GM21447 (cell line): ENCODE measurements around the gene MICALL2.

Experiments used
- ATAC-seq: cut with Tn5 transposase; IDR thresholded peaks from one replicate; pipeline ENCODE4 v1.9.1; 2021; ENCODE audit not compliant: unreplicated experiment

MICALL2 gene

DNA sequence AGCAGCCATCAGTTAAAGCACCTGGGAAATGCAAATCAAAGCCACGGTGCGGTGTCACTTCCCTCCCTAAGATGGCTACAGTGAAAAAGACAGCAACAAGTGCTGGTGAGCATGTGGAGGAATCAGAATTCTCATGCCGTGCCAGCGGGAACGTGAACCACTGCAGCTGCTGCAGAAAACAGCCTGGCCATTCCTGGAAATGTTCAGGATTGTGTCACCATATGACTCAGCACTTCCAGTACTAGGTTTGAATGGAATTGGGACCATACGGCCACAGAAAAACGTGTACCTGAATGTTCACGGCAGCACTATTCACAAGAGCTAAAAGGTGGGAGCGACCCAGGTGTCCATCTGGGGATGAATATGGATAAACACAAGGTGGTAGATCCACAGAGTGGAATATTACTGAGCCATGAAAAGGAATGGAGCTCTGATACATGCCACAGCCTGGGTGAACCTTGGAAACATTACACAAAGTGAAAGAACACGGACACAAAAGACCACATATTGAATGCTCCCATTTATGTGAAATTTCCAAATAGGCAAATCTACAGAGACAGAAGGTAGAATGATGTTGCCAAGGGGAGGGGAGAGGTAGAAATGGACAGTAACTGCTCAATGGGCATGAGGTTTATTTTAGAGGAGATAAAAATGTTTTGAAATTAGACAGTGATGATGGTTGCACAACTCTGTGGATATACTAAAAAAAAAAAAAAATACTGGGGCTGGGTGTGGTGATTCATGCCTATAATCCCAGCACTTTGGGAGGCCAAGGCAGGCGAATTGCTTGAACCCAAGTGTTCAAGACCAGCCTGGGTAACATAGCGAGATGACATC, 61.6 kb downstream of the MICALL2 start:
- ATAC-seq = no peak

DNA sequence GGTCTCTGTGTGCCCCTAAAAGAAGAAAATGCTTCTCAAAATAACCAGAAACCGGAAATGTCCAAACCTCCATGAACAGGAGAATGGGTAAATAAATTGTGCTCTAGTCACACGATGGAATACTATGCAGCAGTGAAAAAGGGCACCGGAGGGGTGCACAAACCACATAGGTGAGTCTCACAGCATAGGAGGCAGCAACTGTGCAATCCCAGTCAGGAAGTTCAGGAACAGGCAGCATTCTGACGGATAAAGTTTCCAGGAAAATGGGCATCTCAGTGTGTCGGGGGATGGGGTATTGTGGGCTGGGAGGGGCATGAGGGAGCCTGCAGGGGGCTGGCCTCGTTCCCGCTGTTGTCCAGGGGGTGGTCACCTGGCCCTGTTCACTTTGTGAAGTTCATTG, 63.1 kb downstream of the MICALL2 start:
- no peak for ATAC-seq

DNA sequence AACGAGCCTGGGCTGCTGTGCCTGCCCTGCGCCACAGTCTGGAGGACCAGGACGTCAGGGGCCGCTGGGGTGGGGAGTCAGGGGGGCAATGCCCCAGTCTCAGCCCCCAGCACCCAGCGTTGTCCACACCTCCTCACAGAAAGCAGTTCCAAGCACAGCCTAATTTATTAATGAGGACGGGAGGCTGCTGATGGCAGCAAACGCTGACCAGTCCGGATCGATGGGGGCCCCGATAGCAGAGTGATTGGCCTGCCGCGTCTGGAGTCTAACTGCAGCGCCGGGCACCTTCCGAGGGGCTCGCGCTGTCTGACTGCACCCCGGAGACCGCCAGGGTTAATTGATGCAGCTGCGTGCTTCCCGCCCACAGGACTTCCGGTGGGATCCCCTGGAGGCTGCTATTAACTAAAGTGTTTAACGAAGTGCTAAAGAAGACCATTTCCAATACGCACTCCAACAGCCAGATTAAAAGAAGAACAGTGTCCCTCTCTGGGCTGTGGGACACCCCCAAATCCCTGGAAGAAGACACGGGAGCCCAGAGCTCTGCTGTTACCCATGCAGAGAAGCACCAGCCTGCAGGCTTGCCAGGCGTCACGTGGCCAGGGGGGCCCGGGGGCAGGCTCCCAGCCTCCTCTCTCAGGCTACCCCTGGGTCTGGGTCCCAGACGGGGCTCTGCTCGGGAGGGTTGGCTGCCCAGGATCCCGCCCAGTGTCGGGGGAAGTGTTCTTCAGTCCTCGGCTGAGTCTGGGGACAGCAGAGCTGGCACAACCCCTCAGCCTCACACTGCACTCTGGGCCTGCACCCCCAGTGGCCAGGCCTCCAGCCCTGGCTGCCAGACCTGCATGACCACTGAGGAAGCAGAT, 63.8 kb downstream of the MICALL2 start:
- no peak for ATAC-seq

DNA sequence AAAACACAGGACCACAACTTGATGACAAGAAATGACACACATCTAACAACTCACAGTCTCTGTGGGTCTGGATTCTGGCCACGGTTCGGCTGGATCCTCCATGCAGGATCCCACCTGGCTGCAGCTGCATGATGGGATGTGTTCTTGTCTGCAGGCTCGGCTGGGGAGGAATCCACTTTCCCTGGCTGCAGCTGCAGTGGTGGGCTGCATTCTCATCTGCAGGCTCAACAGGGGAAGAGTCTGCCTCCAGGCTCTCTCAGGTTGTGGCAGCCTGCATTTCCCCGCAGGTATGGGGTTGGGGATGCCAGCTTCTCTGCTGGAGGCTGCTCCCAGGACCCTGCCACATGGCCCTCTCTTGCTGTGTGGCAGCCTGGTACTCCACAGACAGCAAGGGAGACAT, 64.9 kb downstream of the MICALL2 start:
- no peak for ATAC-seq

DNA sequence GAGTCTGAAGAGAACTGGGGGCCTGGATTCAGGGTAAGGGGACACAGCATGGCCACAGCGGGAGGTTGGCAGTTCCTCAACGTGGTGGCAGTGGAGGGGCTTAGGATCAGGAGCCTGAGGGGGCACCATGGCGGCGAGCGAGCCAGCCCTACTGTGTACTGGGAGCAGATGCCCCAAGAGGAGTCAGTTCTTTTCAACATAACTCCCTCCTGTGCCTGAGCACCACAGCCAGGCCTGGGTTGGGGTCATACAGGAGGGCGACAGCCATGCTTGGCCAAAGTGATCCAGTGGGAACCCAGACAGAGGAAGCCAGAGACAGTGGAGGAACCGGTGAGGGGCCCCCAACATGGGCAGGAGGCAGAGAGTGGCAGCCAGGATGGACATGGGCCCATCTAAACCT, 65.8 kb downstream of the MICALL2 start:
- ATAC-seq = no peak

DNA sequence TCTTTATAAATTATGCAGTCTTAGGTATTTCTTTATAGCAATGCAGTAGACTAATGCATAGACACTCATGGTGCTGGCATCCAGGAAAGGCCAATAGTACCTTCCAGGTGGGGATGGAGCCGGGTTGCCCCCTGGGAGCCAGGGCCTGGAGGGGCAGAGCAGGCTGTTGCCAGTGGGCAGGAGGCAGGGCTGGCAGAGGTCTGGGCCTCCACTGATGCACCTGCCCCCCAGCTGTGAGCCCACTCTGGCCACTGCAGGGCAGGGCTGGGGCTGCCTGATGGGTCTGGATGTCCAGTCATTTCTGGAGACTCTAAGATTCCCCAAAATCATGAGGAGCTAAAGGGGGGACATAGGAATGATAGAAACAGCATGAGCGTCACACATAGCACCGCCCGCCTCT, 66.7 kb downstream of the MICALL2 start:
- no peak for ATAC-seq

DNA sequence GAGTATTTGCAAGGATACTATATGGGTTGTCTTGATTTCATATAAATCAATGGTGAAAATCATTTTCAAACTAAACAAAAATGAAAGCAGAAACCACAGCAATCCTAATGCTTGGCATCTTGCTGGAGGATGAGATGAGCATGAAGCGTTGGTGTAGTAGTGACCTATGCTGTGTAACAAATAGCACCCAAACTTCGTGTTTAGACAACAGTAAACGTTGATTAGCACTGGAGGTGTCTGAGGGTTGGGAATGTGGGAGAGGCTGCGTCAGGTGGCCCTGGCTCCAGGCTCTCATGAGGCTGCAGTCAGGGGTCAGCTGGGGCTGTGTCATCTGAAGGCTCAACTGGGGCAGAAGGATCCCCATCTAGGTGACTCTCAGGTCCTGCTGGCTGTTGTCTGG, 67.8 kb downstream of the MICALL2 start:
- ATAC-seq = no peak

DNA sequence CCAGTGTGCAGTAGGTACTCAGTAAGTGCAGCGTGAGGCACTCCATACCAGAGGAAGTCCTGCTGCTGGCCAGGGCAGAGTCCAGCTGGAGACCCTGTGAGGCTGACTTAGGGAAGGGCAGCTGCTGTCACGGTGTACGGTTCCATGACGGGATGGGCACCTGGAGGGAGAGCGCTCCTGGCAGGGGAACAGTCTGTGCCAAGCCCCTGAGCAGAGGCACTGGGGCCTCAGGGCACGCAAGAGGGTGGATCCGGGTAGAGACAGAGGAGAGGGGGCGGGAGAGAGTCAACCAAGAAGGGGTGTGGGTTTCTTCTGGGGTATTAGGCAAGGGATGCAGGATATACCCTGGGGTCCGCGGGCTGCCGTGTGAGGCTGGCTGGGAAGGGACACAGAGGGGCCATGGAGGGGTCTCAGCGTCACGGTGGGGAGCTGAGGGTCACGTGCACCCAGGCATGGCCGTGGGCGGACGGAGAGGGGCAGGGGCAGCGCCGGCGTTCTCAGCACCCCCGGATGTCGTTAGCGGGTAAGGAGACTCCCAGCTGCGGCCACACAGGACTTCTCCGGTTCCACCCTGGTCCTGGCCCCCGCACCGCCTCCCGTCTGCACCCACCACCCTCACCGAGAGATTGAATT, 70.5 kb downstream of the MICALL2 start:
- no peak for ATAC-seq

DNA sequence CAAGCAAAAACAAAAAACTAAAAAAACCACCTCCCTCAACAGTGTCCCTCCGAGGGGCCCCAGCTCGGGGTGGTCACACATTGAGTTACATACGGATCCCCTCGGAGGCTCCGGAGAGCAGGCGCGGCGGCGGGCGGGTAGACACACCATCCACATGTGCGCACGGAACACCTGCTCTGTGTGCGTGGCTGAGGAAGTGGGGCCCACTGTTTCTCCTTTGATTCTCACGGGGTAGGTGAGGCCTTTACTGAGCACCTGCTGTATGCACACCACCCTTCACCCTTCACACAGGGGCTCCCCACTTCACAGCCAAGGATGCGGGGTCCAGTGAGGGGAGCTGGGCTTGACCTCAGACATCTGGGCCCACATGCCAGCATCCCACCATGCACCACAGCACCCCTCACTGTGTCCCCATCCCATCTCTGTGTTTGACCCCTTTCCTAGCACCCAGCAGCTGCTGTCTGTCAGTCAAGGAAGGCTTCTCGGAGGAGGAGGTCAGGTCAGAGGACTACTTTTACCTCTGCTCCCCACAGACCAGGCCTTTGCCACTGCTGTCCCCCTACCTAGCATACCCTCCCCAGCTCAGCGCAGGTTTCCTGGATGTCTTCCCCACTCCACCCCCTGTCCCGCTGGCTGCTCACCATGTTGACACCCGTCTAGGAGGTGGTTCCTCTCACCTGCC, 71.1 kb downstream of the MICALL2 start:
- no peak for ATAC-seq

DNA sequence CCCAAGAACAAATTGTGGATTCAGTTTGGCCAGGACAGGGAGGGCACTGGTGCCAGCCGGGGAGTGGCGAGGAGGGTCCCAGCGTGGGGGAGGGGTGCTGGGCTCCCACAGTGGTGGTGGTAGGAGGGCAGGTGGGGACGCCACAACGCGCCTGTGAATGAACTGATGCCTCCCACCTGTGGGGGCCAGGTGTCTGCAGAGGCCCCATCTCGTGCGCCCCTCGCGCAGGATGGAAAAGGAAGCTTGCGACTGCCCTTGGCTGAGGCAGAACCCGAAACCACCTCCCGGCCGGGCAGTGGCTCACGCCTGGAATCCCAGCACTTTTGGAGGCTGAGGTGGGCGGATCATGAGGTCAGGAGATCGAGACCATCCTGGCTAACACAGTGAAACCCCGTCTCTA, 72.0 kb downstream of the MICALL2 start:
- ATAC-seq = no peak

DNA sequence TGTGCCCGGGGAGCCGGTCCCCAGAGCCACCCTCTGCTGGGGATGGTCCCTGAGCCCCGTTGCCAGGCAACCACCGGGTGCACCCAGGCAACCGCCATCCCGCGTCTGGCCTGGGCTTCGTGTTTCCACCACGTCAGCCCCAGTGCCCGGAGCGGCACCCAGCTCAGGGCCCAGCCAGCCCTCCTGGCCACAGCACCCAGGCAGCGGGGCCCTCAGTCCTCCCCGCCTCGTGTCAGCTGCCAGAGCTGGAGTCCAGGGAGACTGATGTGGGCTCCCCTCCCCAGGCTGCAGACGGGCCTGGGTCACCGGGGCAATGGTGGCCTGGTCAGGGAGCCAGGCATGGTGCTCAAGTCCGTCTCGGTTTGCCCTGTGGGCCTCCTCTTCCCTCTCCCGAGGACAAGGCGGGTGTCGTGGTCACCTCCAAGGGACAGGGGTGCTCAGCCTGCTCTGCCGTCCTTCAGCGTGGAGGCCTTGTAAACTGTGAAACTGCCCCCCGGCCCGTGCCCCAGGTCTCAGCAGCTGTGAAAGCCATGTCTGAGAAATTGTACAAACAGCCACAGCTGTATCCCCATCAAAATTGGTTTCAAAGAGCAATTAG, 72.5 kb downstream of the MICALL2 start:
- ATAC-seq = no peak

DNA sequence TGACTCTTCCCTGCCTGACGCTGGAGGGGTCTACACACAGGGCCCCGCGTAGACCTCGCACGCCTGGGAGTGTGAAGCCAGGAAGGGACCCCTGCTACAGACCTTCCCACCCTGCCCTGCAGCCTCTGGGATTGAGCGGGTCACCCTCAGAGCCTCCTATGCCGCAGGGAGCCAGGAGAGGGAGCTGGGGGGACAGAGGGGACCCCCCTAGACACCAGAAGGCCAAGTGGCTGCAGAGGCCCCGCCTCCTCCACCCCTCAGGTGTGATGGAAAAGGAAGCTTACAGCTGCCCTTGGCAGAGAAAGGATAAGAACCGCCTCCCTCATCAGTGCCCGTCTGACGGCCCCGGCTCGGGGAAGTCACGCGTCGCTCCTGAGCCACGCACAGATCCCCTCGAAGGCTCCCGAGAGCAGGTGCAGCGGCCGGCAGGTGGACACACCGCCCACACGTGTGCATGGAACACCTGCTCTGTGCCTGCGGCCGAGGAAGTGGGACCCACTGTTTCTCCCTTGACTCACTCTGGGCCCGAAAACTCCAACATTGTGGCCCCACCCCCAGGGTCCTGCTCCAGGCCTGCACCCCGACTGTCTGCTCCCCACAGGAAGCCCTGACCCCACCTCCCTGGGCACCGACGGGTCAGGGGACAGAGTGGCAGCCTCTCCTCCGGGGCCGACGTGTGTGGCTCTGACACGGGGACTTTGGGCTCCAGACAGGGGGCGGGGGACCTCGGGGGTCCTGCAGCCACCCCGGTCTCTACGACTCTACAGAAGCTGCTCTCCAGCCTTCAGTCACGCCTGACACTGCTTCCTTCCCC, 73.3 kb downstream of the MICALL2 start:
- ATAC-seq = no peak

DNA sequence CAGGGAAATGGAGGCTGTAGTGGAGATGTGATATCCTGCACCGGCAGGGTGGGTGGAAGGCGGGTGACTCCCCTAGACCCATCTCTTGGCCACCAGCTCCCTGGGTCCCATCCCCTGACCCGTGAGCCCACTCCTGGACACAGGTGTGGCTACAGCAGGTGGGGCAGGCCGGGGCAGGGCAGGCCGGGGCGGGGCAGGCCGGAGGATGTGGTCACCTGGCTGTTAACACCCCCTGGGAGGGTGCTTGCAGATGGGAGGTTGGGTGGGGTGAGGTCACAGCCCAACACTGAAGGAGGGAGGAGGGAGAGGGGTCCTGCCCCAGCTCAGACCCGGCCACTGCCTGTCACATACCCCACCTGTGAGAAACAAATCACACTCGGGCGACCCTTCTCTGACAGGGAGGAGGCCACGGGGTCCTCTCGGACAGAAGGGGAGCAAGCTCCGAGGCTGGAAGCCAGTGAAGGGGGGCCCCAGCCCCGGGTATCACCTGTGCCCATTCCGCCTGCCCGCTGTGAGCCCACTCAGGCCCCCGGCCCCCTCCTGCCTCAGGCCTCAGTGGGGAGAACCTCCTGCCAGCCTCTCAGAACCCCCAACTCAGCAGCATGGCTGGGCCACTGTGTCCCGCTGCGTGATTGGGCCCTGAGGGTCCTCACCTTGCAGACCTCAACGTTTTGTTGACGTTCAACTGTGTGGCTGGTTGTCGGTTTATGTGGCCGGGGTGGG, 74.0 kb downstream of the MICALL2 start:
- no peak for ATAC-seq
